Spleen (tissue), 7 donors: ENCODE measurements around the gene MCC.

ENCODE experiments used
- CTCF ChIP-seq, 11 experiments: fragments of 200-600 bp in 7 of 11; fragments of 450-650 bp in 4 of 11; sonication (generic) in 4 of 11; IDR thresholded peaks in 8 of 11; conservative IDR thresholded peaks in 3 of 11; 1 replicate in 7 of 11; 2 replicates in 4 of 11; pipeline versions ENCODE4 v1.4.0 to v1.8.0; 2016 to 2021; ENCODE audit warnings: antibody characterized with exemption in 11 of 11, inconsistent platforms in 4 of 11, mild to moderate bottlenecking in 1 of 11
- POLR2AphosphoS5 ChIP-seq, 3 donors: sonication (generic); formaldehyde crosslinking; IDR thresholded peaks; one replicate each; pipeline ENCODE4 v1.5.1; 2017; ENCODE audit warnings: antibody characterized with exemption in 3 of 3
- donor health status: DM: no; HTN: no; CAD: no; lungs with moderate emphysema.
- donor health status: DM: no; HTN: no; CAD: no.
- donor health status: DM: no; HTN: no; CAD: no.

- no peak for TF ChIP-seq CTCF (IDR thresholded peaks at IDR 0.05 in 8 of 11, conservative IDR thresholded peaks at IDR 0.05 in 3 of 11)
- no peak for TF ChIP-seq POLR2AphosphoS5 (IDR thresholded peaks at IDR 0.05)
These were observed 299.0 kb downstream of the MCC start for GRCh38 chr5:113189291-113189690.
